ENCODE data around the gene TNPO3.

DNA sequence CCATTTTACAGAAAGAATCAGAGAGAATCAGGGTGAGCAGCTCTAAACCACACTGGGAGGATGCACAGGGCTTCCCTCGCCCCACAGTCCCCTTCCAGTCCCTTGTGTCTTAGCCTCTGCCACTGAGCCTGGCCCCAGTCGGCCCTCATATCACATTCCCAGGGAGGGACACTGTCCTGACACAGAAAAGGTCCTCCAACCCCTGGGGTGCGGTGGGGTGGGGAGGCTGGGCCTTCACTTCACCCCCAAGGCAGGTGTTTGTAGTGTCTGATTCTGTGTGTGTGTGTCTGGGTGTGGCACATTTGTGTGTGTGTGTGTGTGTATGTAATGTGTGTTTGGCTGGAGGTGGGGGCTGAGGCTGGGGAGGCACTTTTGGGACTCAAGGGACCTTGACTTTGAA is 142.6 kb downstream of the TNPO3 start:
- no peak for TF ChIP-seq CTCF (IDR thresholded peaks at IDR 0.05)
- no peak for TF ChIP-seq EZH2 (IDR thresholded peaks at IDR 0.05)
- no peak for TF ChIP-seq EZH2phosphoT487 (IDR thresholded peaks at IDR 0.05)

Data from neural progenitor cell (in vitro differentiated cells).